Breast epithelium (tissue), 3 donors: ENCODE data around the gene APH1B.

Experiments used
- CTCF ChIP-seq, 3 donors: fragments of 450-650 bp; IDR thresholded peaks; one replicate each; pipeline ENCODE4 v1.5.1; 2016 to 2017; ENCODE audit warnings: antibody characterized with exemption in 3 of 3, mild to moderate bottlenecking in 3 of 3, moderate library complexity in 3 of 3
- POLR2AphosphoS5 ChIP-seq, 3 donors: sonication (generic); formaldehyde crosslinking; IDR thresholded peaks; one replicate each; pipeline ENCODE4 v1.6.1; 2017; ENCODE audit warnings: antibody characterized with exemption in 3 of 3

- no peak for TF ChIP-seq CTCF (IDR thresholded peaks at IDR 0.05)
- no peak for TF ChIP-seq POLR2AphosphoS5 (IDR thresholded peaks at IDR 0.05)
These were observed 12.6 kb upstream of the APH1B start for GRCh38 chr15:63264688-63265293.
